ENCODE measurements around the gene PRR5. TPM values are rescaled to one million over a fixed set of nuclear protein-coding genes. Genes with fewer than 3 reads are reported as not detected.
"Not testable (repeated sequence)": the region's sequence is repeated elsewhere in the genome, so short reads cannot be mapped to it uniquely, and the experiment has no call there.

The PRR5 gene, protein sequence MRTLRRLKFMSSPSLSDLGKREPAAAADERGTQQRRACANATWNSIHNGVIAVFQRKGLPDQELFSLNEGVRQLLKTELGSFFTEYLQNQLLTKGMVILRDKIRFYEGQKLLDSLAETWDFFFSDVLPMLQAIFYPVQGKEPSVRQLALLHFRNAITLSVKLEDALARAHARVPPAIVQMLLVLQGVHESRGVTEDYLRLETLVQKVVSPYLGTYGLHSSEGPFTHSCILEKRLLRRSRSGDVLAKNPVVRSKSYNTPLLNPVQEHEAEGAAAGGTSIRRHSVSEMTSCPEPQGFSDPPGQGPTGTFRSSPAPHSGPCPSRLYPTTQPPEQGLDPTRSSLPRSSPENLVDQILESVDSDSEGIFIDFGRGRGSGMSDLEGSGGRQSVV
- 12.4 and 13.6 TPM in 2 replicates for total RNA-seq

DNA sequence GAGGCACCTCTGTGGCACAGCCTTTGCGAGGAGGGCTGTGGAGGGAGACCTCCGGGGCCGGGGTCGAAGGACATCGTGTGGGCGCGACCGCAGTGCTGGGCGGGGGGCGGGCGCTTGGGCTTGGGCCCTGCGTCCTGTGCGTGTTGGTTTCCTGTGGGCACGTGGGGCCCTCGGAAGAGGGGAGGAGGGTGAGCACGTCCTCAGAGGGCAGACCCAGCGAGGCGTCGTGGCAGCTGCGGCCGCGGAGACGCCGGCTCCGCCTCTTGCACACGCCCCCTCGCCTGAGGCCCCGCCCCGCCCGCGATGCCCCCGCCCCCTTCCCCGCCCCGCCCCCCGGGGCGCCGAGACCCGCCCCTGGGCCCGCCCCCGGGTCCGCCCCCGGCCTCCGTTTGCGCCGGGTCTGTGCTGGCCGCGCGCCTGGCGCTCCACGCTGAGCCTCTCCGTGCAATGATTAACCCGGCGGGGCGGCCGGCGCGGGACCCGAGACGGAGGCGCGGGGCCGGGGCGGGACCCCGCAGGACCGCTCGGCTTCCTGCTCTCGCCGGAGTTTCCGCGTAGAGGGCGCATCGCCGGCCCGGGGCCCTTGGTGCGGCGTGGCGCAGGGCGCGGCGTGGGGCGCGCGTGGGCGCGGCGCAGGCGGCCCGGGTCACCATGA, at the start of gene PRR5:
Gene PRR5, plus strand, starts transcription at position 381 of the 655 bp plus-strand sequence. Its CDS starts 271 bp downstream, at position 652.
- DNase-seq: peak; percentile 70

DNA sequence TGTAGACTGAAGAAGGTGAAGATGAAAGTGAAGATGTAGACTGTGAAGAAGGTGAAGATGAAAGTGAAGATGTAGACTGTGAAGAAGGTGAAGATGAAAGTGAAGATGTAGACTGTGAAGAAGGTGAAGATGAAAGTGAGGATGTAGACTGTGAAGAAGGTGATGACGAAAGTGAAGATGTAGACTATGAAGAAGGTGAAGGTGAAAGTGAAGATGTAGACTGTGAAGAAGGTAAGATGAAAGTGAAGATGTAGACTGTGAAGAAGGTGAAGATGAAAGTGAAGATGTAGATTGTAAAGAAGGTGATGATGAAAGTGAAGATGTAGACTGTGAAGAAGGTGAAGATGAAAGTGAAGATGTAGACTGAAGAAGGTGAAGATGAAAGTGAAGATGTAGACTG, 49.1 kb upstream of the PRR5 start:
- not testable (repeated sequence) for DNase-seq

DNA sequence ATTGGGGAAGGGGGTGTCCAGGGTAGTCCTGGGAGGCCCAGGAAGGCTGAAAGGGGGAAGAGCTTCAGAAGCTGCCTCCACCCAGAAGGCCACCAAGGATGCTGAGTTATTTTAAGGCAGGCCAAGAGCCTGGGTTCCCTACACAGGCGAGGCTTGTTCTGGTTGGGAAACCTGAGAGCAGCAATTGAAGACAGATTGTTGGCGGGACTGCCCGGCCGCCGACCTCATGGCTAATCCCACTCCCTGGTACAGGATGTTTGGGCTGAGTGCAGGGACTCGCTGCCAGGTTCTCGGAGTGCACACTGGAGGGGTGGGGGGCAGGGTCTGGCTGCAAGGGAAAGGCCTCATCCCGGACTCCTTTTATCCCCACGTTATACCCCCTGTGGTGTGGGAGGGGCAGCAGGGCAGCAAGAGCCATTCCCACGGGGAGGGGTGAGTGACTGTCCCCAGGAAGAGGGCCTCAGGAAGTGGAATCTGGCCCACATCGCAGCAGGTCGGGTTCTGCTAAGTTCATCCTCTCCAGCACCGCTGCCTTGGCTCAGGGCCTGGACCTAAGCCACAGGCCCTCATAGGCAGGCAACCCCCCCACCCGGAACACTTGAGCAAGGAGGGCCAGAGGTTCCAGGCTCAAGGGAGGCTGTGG, 43.6 kb upstream of the PRR5 start:
- peak; percentile 17 for DNase-seq

DNA sequence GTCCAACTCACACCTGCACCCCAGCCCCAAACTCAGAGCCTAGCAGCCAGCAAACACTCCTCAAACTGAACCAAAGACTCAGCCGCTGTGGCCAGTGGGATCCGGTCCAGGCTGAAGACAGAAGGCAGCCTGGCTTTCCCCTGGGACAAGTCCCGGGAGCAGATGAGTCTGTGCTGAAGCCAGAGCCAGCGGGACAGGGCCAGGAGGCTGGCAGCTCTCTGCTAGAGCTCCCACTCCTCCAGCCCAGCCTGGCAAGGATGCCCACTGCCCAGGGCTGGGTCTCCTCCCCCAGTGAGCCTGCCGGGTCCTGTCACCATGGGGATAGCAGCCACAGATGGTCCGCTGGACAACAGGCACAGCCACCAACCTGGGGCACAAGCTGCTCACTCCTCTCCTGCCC, 42.9 kb upstream of the PRR5 start:
- no peak for DNase-seq

DNA sequence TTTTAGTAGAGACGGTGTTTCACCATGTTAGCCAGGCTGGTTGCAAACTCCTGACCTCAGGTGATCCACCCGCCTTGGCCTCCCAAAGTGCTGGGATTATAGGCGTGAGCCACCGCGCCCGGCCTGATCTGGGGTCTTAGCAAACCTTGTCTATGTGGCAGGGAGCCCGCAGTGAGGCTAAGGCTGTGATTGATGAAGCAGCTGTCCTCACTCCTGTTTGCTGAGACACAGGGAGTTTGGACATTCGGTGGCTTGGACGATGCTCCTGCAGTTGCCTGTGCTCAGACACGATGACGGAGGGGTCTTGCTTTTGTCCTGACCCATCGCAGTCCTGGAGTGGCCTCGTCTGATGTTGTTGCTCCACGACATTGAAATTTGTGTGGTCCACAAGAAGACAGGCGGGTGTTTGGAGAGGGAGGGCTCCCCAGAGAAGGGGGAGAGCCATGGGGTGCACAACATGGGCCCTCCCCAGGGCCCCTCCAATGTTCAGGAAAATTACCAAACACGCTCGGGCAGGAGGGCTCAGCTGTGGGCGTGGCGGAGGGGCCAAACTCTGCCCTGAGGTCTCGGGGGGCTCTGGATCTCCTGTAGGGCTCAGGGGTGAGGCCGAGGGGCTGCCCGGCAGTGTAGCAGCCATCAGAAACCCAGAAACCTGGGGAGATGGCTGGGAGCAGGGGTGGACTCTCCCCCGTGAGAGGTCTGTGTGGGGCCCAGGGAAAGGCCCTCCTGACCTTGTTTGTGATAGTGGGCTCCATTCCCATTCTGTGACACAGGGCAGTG, 41.8 kb upstream of the PRR5 start:
- DNase-seq: no peak

DNA sequence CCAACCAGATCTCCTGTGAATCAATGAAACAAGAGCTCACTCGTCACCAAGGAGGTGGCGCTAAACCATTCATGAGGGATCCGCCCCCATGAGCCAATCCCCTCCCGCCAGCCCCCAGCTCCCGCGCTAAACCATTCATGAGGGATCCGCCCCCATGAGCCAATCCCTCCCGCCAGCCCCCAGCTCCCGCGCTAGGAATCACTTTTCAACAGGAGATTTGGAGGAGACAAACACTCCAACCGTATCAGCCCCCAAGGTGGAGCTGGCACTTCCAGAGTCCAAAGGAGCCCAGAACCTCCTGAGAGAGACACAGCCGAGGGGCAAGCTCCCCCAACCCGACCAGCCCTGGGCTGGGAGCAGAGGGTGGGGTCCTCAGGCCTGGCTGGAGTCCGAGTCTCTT, 40.9 kb upstream of the PRR5 start:
- DNase-seq: no peak

DNA sequence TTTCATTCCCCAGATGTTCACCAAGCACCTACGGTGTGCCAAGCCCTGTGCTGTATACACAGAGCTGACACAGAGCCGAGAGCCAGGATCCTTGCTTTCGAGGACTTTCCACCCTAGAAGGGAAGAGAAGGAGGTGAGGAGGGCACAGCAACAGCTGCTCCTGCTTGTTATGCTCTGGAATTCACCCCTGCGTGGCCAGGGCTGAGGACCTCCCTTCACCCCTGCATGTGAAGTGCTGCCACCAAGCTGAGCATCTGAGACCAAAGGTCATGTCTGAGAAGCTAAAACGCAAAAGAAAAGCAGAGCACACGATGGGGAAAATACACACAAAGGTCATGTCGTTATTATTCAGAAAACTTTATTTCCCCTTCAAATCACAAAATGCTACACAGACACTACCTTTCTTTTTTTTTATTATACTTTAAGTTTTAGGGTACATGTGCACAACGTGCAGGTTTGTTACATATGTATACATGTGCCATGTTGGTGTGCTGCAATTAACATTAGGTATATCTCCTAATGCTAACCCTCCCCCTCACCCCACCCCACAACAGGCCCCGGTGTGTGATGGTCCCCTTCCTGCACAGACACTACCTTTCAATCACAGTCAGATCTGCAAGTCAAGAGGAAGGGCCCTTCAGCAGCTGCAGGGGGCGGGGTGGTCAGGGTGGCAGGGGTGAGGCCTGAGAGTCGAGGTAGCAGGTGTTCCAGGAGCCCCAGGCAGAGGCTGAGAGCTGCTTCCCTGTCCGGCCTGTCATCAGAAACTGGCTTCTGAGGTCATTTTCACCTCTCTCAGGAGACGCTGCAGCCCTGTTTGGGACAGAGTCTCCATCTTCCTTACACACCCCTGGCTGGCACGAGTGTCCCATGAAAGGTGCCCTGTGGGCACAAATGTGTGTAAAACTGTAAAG, 40.1 kb upstream of the PRR5 start:
- no peak for DNase-seq

DNA sequence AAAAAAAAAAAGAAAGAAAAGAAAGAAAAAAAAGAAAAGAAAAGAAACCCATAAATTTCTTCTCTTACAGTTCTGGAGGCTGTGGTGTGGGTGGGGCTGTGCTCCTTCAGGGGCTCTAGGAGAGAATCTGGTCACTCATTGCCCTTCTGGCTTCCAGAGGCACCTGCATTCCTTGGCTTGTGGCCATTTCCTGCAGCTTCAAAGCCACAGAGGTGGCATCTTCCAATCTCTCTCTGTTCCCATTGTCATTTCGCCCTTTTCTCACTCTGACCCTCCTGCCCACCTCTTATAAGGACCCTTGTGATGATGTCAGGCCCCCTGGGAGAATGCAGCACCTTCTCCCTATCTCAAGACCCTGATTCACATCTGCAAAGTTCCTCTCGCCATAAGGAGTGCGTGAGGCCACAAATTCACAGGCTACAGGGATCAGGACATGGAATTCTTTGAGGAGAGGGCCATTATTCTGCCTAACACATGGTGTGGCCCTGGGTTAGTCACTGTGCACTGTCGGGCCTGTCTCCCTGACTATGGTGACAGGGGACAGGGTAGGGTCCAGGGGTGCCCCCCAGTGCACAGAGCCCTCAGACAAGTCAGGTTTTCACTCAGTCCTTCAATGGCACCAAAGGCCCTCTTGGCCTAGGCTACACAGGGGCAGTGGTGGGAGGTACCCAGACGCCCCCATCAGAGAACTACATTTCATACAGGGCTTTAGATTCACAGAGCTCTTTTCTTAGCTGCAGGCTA, 38.6 kb upstream of the PRR5 start:
- no peak for DNase-seq

DNA sequence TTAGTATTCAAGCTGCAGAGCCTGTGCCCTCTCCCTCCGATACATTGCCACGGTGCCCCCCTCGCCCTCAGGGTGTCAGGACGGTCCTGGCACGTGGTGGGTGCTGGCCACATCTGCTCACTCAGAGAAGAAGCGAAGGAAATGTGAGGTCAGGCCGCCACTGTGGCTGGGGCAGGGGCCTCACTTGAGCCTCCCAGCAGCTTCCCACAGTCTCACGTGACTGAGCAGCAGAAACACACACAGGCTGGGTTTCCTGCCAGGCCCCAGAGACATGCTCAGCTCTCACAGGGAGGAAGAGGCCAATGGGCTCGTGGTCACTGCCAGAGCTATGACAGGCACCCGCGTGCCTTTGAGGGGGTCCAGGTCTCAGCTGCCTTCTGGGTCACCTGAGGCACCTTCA, 37.9 kb upstream of the PRR5 start:
- peak; percentile 74 for DNase-seq

DNA sequence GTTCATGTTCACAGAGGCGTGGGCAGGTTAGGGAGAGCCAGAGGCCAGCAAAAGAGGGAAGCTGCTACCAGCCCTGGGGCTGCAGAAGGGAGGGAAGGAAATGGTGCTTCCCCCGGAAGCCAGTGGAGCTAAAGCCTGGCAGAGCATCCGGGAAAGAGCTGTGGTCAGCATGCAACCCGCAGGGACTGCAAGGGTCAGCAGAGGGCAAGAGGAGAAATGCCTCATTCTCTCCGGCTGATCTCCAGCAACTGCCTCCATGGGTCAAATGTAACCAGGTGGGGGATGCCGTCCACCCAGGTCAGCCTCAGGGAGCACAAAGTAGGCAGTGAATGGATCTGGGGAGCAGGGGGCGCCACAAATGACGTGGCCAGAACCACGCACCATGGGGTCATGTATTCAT, 36.9 kb upstream of the PRR5 start:
- DNase-seq: peak; percentile 22

DNA sequence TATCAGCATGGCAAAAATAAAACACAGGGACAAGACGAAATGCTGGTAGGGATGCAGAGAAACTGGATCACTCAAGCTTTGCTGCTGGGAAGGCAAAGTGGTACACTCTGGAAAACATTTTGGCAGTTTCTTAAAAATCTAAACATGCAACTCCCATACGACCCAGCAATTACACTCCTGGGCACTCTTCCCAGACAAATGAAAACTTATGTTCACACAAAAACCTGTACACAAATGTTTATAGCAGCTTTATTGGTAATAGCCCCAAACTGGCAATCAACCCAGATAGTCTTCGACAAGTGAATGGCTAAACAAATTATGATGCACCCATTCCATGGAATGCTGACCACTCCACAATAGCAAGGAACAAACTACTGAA, 35.8 kb upstream of the PRR5 start:
- DNase-seq: no peak

DNA sequence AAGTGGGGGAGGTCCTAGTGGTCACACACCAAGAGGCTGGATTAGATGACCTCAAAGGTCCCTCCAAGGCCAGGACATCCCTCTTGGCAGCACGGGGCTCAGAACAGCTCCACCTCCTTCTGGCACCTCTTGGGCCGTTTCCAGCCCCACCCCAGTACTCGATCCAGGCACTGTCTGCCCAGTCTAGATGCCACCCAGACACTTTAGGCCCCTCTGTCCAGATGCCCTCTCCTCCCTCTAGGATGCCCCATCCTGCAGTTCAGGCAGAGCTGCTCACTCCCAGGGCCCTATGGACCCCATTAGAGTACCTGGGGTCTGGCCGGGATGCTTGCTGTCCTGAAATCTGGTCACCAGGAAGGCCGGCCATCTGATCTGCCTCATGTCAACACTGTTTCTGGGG, 34.7 kb upstream of the PRR5 start:
- DNase-seq: no peak

DNA sequence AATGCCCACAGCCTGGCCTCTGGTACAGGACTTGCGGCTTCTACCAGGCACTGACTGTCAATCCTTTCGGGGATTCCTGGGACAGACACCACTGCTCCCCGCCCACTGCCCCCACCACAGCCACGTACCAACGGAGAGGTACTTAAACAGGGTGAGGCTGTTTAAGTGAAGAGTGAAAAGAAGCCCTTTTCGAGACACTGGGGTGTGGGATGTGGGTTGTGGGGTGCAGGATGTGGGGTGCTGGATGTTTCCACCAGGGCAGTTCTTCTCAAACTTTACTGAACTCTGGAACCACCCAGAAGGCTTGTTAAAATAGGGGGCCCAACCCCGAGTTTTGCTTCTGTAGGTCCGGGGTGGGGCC, 34.2 kb upstream of the PRR5 start:
- no peak for DNase-seq

DNA sequence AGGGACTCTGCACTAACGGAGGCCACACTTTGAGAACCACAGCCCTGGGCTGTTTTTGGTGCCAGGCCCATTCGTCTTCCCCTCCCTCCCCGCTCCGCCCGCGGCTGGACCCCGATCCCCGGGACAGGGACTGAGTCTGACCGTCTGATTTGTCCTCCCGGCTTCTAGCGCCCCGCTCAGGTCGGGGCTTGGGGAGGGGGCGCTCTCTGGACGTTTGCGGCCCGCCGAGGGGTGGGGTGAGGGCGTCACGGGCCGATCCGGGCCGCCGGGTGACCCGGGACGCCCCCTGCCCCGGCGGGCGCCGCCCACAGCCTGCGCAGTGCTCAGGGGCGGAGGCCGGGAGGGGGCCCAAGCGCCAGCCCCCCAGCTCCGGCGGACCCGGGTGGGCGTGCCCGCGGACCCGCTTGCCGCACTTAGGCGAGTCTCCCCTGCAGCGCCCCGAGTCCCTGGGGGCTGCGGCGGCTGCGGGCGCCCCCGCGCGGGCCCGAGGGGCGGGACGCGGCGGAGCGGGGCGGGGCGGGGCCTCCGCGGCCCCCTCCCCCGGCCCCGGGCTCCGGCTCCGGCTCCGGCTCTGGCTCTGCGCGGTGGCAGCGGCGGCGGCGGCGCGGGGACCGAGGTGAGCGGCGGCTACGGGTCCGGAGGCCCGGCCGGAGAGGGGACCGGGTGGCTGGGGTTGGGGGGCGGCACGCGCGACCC, 33.7 kb upstream of the PRR5 start:
- no peak for DNase-seq

DNA sequence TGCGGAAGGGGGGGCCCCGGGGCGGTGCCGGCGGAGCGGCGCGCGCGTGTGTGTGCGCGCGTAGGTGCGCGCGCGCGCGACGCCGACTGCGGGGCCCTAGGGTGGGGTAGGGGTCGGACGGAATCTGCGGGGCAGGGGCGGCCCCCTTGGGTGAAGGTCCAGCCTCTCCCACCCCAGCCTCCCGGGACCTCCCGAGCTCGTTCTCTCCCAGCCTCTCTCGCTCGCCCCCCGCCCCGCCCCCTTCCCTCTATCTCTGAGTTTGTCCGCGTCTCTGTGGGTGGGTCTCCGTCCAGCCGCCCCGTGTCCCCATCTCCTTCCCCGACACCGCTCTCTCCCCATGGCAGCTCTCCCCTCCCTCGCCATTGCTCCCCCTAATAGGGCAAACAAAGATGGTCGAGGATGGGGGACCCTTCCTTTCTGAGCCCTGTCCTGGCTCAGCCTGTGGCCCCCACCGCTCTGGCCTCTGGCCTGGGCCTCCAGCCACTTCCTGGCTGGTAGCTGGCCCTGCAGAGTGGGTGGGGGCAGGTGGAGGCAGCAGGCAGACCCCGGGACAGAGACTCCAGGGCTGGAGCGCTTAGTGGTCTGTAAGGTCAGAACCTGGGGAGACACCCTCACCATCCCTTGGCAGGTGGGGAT, 33.0 kb upstream of the PRR5 start:
- DNase-seq: no peak

DNA sequence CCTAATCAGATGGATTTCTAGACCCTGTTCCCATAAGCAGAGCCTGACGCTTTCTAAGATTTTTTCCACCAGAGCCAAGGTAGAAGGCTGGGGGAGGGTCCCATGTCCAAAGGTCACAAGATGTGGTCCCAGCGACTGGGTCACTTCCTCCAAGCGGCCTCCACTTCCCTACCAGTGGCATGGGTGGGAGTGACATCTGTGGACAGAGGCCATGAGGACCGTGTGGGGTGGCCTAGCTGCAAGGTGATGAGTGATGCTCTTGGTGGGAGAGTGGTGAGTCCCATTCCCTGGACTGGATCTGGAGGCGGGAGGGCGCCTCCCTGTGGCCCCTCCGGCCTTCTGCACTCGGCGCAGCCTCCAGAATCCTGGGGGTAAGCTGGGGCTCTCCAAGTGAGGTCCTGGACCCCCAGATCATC, 32.4 kb upstream of the PRR5 start:
- peak; percentile 50 for DNase-seq

DNA sequence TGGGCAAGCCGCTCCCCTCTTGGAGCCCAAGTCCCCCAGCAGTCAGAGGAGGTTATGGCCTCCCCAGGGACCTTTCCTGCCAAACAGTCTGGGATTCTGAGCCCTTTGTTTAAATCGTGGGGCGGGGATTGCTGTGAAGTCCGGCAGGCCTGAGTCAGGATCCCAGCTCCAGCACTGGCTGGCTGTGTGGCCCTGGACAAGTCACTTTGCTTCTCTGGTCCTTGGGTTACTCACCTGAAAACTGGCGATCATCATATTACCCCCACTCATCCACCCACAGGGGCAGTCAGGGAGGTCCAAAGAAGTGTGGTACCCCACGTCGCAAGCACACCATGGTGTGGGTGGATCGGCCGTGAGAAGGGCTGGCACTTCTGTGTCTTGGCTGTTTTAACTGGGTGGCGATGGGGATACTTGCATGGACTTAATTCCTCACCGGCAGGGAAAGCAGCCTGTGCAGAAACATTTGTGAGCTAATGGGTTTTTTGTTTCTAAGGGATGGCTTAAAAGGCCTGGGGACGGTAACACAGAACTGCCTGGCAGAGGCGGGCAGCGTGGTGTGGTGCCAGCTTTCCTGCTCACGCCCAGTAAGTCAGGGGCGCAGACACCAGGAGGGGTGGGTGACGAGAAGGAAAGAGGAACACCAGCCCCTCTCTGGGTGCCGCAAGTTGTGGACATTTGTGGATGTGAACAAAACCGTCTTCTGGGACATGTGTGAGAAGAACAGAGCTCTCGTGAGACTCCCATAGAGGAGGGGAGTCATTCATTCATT, 31.6 kb upstream of the PRR5 start:
- no peak for DNase-seq

DNA sequence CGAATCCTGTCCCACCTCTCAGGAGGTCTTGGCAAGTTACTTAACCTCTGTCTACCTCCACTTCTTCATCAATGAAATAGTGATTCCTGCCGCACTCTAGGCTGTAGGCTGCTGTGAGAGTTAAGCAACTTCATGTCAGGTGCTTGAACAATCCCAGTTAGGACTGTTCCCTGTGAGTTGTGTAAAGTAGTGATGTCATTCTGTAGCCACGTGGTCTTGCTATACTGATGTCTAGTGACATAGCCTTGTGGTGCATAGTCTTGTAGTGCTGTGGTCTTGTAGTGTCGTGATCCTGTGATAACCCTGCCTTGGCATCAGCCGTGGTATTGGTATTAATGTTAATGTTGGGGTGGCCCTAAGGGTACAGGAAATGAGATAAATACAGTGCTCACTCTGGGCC, 30.3 kb upstream of the PRR5 start:
- no peak for DNase-seq

DNA sequence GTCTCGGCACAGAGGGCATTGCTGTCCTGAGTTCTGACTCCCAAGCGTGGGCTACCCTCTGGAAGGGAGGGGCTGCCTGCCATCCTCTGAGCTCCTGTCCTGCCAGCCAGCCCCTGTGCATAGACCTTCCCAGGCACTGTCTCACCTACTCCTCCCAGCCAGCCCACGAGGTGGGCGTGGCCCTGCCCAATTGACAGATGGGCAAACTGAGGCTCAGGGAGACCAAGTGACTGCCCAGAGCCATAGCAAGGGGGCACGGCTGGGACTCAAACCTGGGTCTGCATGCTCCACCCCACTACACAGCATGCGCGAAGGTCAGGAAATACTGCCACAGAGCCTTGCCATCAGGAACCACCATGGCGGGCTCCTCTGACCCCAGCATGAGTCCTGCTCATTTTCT, 29.4 kb upstream of the PRR5 start:
- DNase-seq: no peak
